Mesenteric fat pad (tissue), 1 donor: ENCODE data around the gene DHRS11. TPM values are rescaled to one million over a fixed set of nuclear protein-coding genes. Genes with fewer than 3 reads are reported as not detected.
"Not testable (repeated sequence)": the region's sequence is repeated elsewhere in the genome, so short reads cannot be mapped to it uniquely, and the experiment has no call there.

Source experiments
- DNase-seq: peaks from one replicate; pipeline ENCODE4 v3.0.0-alpha.2; 2020; ENCODE audit warnings: low spot score
- total RNA-seq: library from RNA; stranded (reverse); fragmentation: NEBNext Ultra II Directional; extraction: Animal tissue kit (Norgen Biotek cat#: 25700); gene quantifications from one replicate; pipeline ENCODE4 v1.2.1, GENCODE V29; 2021
- donor health status: DM: yes; HTN: yes; CAD: no.

The DHRS11 gene
- total RNA-seq, 1 donor from 2014 or later: 16.3 TPM

DNA sequence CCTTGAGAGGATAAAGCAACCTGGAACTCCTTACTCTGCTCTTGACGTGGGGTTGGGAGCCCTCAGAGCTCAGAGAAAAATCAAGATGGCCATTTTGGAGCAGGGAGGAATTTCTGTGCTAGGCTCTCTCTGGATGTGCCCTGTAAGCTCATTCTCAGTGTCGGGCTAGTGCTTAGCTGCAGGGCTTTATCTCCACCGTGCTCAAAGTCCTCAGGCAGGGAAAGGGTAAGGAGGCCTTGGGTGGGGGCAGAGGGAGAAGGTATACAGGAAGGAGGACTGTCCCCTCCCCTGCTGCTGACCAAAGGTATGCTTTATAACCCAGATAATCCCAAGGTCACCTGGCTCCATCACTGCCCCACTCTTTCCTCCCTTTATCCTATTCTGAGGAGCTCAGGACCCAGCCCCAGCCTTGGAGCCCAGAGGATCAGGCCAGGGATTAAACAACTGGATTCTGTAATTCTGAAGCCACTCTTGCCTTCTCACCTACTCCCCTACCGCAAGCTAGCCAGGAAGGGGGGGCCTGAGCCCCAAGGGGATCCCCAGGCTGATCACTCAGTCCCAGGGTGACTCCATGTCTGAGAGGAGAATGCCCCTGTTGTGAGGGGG, 1.1 kb downstream of the DHRS11 start:
- peak; percentile 47 for DNase-seq

DNA sequence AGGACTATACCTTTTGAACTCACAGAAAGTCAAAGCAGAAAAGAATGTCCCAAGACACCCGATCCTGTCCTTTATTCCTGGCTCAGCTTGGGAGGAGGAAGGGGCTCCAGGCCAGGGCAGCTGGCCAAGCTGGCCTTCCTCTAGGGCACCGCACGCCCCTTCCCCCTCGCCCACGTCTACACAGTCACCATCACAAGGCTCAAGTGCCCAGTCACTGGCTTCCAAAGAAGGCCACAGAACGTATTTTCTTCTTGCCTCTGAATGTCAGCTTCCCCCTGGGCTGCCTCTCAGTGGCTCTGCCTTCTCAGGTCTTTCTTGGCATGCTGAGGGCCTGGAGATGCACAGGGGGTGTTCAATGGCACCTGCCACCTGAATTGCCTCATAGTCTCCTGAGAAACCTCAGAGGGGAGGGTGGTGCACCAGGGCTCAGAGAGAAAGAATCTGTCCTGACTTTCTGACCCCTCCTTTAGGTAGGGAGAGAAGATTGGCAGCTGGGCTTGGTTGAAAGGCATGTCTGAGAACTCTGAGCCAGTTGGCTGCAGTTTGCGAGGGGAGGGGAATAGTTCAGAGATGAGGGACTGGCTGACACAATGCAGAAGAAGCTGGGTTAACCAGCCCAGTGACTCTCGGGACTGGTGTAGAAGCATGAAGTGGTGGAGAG, 2.1 kb downstream of the DHRS11 start:
- peak; percentile 45 for DNase-seq

DNA sequence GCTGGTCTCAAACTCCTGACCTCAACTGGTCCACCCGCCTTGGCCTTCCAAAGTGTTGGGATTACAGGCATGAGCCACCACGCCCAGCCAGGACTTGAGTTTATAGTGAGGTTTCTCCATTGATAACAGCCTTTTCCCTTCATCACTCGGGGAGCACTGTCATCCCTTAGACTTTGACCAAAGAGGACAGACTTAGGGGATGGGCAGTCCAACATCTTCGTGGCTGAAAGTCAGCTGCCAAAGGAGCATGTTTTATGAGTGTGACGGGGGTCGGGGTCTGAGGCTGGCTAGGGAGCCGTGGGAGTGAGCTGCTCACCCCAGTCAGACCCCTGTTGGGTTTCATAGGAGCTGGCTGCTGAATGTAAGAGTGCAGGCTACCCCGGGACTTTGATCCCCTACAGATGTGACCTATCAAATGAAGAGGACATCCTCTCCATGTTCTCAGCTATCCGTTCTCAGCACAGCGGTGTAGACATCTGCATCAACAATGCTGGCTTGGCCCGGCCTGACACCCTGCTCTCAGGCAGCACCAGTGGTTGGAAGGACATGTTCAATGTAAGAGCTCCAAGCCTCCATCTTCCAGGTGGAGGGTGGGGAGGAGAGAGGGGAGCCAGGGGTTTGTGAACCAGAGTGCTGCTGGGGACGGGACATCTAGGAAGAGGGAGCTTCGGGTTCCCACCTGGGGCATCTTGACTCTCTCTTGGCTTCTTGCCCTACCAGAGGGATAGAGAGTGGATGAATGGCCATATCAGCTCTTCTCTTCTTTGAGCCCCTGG, 3.1 kb downstream of the DHRS11 start:
- DNase-seq: peak; percentile 79

DNA sequence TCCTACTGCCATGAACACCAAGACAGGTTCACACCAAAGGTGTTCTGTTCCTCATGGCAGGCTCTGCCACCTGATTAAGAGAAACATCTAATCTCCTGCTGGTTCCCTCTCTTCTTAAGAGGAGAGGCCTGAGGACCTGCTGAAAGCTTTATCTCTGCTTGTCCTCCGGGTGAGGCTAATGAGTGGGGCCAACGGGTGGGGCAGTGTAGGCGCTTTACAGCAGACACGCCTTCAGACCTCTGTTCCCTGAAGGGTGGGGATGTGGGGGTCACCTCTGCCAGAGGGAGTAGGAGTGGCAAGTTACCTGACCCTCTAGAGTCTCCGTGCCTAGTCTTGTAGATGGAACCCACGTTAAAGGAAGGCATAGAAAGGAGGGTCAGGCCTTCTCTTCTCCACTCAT, 5.5 kb downstream of the DHRS11 start:
- DNase-seq: peak; percentile 51

DNA sequence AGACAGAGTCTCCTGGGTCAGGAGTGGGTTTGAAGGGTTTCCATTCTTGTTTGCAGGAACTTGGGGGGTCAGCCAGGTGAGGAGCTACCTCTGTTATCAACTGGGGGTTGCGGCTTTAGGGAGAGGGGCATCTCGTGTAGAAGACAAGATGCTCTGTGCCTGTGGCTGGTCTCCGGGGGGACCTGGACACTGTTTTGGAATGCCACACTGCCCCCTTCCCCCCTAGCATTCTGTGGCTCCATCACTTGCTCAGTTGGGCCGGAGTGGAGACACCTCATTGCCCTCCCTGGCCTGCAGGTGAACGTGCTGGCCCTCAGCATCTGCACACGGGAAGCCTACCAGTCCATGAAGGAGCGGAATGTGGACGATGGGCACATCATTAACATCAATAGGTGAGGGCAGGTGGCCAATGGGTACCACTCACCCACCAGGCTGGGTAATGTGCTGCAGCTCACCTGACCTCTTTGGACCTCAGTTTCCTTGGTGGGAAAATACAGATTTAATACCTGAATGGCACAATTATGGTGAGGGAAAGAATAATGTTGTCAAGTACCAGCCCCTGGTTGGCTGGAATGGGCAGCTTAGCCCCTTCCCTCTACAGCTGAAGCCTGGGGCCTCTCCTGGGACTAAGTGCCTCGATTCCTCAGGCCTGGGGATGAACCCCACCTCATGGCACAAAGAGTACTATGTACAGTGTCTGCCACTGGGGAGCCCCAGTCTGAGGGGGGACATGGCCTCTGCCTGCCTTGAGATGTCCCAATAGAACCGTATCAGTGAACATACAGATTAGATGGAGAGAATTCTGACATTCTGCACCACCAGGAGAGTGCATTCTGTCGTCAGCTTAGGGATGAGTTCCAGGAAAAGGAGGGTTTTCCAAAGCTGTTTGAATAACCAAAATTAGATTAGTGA, 6.4 kb downstream of the DHRS11 start:
- peak; percentile 60 for DNase-seq

DNA sequence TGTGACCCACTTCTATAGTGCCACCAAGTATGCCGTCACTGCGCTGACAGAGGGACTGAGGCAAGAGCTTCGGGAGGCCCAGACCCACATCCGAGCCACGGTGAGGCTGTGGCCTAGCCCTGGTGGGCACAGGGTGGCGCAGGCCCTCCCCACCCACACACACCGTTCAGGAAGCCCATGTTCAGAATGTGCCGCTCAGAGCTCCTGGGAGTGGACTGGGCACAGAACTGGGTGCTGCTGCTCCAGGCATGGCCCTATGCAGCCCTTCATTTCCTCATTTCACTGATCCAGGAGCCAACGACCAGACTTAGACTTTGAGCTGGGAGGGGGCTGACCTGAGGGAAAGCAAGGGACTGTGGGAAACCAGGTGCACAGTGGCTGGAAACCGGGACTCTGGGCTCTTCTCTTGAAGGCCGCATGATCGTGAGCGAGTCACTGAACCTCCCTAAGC, 7.3 kb downstream of the DHRS11 start:
- DNase-seq: peak; percentile 83

DNA sequence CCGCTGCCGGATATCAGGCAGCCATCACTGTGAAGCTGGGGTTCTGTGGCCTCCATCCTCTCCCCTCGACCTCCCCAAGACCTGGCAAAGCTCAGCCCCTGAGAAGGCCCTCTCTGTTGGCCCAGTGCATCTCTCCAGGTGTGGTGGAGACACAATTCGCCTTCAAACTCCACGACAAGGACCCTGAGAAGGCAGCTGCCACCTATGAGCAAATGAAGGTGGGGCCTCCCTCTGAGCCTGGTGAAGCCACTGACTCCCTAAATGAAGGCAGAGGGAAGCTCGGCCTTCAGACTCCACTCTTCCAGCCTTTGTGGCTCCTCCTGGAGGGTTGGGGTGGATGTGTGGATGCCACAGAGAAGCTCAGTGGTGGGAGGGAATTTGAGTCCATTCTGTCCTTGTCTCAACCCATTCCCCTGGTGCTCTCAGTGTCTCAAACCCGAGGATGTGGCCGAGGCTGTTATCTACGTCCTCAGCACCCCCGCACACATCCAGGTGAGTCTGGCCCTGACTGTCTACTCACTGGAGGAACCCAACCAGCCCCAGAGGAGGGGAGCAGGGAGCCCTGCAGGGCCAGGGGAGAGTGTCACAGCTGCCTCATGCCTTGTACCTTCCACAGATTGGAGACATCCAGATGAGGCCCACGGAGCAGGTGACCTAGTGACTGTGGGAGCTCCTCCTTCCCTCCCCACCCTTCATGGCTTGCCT, 8.0 kb downstream of the DHRS11 start:
- peak; percentile 57 for DNase-seq

DNA sequence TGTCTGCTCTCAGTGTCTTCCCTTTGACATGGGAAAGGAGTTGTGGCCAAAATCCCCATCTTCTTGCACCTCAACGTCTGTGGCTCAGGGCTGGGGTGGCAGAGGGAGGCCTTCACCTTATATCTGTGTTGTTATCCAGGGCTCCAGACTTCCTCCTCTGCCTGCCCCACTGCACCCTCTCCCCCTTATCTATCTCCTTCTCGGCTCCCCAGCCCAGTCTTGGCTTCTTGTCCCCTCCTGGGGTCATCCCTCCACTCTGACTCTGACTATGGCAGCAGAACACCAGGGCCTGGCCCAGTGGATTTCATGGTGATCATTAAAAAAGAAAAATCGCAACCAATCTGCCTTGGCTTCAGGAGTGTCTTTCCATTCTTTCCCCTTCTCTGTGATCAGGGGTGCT, 8.8 kb downstream of the DHRS11 start:
- DNase-seq: peak; percentile 37

DNA sequence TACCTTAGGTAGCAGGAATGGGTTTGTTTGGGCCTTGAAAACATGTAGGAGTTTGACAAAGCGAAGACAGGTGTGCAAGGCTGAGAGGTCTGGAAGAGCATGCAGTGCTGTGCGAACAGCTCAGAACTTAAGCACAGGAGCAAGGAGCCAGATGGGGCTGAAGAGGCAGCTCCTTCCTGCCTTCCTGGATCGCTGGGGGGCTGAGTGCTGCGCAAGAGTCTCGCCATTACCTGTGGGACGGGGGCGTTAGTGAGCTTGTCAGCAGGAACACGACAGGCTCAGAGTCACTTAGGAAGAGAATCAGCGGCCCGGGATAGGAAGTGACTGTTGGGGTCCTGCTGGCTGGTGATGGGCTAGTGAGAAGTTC, 9.2 kb downstream of the DHRS11 start:
- DNase-seq: no peak

DNA sequence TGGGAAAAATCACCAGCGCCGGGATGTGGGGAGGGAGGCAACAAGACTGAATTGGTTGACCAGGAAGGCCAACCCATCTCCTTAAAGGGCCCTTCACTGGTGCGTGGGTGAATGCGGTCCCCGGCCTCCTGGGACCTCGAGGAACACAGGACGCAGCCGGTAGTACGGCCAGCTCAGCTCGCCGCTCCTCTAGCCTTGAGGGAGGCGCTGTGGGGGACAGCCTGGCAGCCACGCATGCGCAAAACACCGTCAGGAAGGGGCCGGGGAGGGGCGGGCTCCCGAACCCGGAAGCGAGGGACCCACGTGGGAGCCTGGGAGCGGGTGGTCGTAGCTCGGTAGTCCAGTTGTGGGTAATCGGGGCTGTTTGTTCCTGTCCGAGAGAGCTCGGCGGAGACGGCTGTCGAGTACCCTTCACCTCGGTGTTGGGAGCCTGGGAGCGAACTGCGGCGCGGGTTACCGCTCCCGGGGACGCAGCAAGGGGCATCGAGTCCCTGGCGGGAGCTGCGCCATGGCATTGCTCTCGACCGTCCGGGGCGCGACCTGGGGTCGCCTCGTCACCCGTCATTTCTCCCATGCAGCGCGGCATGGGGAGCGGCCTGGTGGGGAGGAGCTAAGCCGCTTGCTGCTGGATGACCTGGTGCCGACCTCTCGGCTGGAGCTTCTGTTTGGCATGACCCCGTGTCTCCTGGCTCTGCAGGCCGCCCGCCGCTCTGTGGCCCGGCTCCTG, 9.8 kb downstream of the DHRS11 start, which contains the start of gene MRM1:
Gene MRM1, plus strand, starts transcription at position 281 of the 727 bp plus-strand sequence. Its CDS starts 228 bp downstream, at position 509.
- DNase-seq: peak; percentile 99

DNA sequence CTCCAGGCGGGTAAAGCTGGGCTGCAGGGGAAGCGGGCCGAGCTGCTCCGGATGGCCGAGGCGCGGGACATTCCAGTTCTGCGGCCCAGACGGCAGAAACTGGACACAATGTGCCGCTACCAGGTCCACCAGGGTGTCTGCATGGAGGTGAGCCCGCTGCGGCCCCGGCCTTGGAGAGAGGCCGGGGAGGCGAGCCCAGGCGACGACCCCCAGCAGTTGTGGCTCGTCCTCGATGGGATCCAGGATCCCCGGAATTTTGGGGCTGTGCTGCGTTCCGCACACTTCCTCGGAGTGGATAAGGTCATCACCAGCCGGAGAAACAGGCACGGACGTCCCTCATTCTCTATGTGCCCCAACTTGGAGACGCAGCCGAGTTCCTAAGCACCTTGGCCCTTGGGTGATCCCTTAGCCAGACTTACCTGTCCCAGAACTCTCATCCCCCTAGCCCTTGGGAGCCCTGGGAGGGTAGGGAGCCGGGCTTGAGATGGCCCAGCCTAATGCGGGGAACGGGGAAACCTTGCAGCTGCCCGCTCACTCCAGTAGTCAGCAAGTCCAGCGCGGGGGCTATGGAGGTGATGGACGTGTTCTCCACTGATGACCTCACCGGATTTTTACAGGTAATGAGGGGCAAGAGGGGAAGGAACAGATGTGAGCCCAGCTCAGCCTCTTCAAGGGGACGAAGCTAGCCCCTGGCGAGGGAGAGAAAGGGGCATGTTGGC, 10.5 kb downstream of the DHRS11 start:
- DNase-seq: peak; percentile 89

DNA sequence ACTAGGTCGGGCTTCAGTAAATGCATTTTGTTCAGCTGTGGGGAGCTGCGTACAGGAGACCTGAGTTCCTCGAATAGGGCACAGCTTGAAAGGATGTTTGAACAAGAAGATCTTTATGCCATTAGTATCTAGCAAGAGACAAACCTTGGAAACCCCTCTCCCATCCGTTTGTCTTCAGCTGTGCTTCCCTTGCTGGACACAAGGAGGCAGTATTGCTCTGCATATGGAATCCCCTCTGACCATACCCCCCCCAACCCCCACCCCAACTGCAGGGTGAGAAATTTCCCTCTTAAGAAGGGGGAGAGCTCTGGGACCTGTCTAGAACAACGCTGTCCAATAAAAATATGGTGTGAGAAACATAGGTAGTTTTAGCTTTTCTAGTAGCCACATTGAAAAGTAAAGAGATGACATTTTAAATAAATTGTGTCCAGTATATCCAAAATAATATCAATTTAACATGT, 11.3 kb downstream of the DHRS11 start:
- peak; percentile 49 for DNase-seq

DNA sequence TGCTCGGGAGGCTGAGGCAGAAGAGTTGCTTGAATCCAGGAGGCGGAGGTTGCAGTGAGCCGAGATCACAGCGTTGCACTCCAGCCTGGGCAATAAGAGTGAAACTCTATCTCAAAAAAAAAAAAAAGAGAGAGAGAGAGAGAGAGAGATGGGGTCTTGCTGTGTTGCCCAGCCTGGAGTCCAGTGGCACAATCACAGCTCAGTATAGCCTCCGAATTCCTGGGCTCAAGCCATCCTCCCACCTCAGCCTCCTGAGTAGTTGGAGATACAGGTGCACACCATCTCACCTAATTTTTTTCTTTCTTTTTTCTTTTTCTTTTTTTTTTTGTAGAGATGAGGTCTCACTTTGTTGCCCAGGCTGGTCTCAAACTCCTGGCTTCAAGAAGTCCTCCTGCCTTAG, 13.3 kb downstream of the DHRS11 start:
- not testable (repeated sequence) for DNase-seq

DNA sequence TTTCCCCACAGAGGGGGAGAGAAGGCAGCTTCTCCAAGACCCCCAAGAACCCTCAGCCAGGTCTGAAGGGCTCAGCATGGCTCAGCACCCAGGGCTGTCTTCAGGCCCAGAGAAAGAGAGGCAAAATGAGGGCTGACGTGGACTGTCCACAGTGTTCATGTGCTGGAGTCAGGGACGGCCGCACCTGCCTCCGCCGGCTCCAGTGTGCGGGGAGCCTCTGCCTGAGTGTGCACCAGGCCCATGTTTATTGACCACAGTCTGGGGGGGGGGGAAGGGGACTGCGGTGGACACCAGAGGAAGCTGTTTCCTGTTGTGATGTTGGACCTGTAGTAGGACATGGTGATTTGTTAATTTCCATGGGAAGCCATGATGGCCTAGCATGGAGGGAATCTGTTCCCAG, 16.6 kb downstream of the DHRS11 start:
- no peak for DNase-seq

DNA sequence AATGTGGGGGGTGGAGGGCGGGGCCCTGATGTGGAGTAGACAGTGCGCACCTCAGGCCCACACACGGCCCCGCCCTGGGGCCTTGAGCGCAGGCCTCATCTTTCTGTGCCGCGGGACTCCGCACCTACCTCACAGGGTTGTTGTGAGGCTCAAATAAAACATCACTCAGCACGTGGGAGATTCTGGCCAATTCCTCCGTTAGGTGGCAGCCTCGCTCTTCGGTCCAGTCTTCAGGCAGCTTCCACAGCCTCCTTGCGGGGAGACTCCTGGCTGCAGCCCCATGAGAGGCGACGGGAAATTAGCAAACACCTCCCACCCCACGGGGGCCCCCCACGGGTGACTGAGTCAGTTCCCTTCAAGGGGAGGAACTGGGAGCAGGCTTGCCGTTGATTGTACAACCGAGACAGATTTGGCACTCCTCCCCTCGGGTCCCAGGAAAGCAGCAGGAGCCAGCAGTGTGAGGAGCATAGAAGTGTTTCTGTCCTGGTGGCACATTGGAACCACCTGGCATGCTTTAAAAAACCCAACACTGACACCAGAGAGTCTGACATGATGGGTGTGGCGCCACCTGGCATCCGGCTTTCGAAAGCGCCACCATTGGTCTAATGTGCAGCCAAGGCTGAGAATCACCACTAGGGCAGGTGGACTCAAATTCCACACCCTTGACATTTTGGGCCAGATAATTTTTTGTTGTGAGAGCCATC, 17.3 kb downstream of the DHRS11 start:
- no peak for DNase-seq

DNA sequence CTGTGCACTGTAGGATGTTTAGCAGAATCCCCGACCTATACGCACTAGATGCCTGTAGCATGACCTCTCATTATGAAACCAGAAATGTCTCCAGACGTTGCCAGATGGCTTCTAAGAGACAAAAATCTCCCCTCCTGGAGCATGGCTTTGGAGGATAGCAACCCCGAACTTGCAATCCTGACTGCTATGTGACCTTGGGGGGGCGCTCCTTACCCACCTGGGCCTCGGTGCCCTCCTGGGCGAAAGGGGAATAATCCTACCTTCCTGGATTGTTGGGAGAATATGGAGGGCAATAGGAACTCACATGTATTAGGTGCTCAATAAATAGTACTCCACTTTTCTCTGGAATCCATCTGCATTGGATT, 17.8 kb downstream of the DHRS11 start:
- no peak for DNase-seq

DNA sequence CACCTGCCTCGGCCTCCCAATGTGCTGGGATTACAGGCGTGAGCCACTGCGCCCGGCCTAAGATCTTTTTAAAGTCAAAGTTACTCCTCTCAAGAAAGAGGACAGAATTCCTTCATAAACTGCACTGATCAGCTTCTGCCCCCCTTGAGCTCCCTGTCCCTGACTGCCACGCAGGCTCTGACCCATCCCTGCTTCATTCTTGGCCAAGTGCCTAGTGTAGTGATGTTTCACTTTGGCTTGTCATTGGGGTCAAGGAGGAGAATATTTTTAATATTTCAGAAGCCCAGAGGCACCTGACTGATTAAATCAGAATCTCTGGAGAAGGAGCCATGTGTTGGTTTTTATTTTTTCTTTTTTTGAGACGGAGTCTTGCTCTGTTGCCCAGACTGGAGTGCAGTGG, 18.8 kb downstream of the DHRS11 start:
- DNase-seq: no peak

DNA sequence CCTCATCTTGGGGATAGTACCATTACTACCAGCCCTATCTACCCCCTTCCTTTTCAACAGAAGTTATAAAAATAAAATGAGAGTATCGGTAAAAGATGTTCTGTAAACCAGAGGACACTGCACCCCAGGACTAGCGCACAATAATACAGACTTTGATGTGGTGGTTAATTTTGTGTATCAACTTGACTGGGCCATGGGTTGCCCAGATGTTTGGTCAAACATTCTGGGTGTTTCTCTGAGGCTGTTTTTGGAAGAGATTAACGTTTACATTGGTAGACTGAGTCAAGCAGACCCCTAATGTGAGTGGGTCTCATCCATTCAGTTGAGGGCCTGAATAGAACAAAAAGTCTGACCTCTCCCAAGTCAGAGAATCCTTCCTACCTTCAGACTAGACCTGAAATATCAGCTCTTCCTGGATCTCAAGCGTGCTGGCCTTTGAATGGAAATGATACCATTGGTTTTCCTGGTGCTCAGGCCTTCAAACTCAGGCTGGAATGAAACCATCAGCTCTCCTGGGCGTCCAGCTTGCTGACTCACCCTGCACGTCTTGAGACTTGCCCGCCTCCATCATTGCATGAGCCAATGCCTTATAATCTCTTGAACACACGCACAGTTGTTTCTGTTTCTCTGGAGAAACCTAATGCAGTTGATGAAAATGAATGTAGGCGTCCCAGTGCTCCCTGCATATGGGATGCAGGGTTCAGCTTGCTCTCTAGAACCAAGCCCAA, 19.8 kb downstream of the DHRS11 start:
- DNase-seq: no peak
